LNCAP (cell line): ENCODE results near the gene ZDHHC4.

Source experiments
- CTCF ChIP-seq: fragments of 450-650 bp; IDR thresholded peaks from 2 replicates; pipeline ENCODE4 v1.5.1; 2017; ENCODE audit warnings: mild to moderate bottlenecking

Gene ZDHHC4

GRCh38 chr7:6607651-6608051 is 30.4 kb downstream of the ZDHHC4 start:
- no peak for TF ChIP-seq CTCF

- TF ChIP-seq CTCF: no peak
Observed at GRCh38 chr7:6608081-6608480, 30.8 kb downstream of the ZDHHC4 start.

DNA sequence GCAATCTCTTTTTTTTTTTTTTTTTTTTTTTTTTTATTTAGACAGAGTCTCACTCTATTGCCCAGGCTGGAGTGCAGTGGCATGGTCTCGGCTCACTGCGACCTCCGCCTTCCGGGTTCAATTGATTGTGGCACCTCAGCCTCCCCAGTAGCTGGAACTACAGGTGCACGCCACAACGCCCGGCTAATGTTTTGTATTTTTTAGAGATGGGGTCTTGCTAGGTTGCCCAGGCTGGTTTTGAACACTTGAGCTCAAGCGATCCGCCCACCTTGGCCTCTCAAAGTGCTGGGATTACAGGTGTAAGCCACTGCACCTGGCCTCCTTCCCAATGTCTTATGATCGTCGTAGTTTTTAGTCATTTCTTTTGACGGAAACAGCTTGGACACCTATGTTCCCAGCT is 31.5 kb downstream of the ZDHHC4 start:
- no peak for TF ChIP-seq CTCF

DNA sequence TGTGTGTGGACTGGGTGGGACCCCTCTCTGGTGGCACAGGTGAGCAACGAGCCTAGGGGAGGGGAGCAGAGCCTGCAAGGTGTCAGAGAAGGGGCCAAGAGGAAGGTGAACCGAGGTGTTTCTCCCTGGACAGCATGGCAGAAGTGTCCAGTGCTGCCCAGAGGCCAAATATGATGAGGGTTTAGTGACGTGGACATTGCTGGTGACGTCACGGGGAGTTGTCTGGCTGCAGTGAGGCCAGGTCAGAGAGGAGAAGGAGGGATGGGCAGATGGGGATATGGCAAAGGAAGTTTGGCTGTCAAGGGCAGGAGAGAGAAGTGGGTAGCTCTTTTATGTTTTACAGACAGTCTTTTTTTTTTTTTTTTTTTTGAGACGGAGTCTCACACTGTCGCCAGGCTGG is 35.6 kb downstream of the ZDHHC4 start:
- no peak for TF ChIP-seq CTCF

- TF ChIP-seq CTCF: no peak
Observed at GRCh38 chr7:6613706-6614105, 36.5 kb downstream of the ZDHHC4 start.

DNA sequence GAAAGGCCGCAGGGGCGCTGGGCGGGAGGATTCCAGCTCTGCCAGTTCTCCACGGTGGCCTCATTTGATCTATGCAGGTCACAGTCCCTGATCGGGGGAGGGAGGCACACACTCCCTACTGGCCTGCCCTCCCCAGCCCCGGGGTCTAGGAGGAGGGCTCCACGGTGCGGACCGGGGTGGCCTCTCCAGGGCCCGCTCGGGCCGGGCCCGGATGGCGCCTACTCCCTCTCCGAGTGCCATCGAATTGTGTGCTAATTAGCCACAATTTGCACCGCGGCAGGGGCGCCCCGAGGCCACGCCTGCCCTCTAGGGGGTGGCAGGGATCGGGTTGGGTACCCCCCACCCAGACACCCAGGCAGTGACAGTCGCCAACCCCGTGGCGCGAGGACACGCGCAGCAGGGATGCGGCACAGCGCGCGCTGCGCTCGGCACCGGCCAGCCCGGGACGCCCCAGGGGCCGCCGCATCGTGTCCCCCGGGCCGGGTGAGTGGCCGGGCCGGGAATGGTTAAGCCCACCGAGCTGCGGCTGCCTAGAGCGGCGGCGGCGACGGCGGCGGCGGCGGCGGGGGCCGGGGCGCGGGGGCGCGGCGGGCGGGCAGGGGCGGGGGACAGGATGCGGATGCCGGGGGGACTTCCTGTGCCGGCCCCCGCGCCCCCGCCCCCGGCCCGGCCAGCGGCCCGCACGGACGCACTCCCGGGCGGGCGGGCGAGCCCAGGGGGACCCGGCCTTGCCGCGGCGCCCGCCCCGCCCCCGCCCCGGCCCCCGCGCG is 37.9 kb downstream of the ZDHHC4 start, which contains the start of gene ZNF853:
Gene ZNF853 (plus strand): TSS at position 658 of the 770 bp plus-strand sequence. CDS start 565 bp downstream, outside the sequence.
- TF ChIP-seq CTCF: no peak

GRCh38 chr7:6615723-6616555 is 38.7 kb downstream of the ZDHHC4 start:
- TF ChIP-seq CTCF: no peak
